Panc1 (cell line): ENCODE data around the gene ABCC8. TPM values are rescaled to one million over a fixed set of nuclear protein-coding genes. Genes with fewer than 3 reads are reported as not detected.
A peak's percentile ranks its signal among the peaks of the same experiment; 100 is the strongest.

Source experiments
- ATAC-seq: fragments of 200-7000 bp; cut with Tn5 transposase; 2 replicates; pipeline ENCODE4 v1.9.1; 2020; ENCODE audit warnings: mild to moderate bottlenecking, moderate library complexity
- BruUV-seq: library from RNA; stranded (reverse); fragments of 400-500 nt; replicated peaks from 2 replicates; lab custom pipeline; 2021; lab: Mats Ljungman, UMichigan
- CTCF ChIA-PET: fragments of 300-600 bp; sonication (Branson Sonifier 250); formaldehyde crosslinking; loops from one replicate; lab custom pipeline; 2022; ENCODE audit warnings: antibody characterized with exemption; lab: Charles Lee
- POLR2A ChIA-PET: fragments of 300-600 bp; sonication (Branson Sonifier 250); formaldehyde crosslinking; loops from one replicate; lab custom pipeline; 2022; ENCODE audit warnings: antibody characterized with exemption; lab: Charles Lee
- DNase-seq: peaks from one replicate; pipeline ENCODE4 v3.0.0-alpha.2; 2010; ENCODE audit warnings: low read depth, low spot score
- H3K27ac ChIP-seq: 2 replicates; pipeline ENCODE4 v1.5.1; 2011; ENCODE audit warnings: mild to moderate bottlenecking, low read length, inconsistent platforms
- H3K27me3 ChIP-seq: fragments of 200-500 bp; sonication (Bioruptor generic); 2 replicates; pipeline ENCODE4 v1.6.0; 2014; ENCODE audit warnings: low read length, inconsistent platforms; ENCODE audit not compliant: control insufficient read depth, insufficient read depth
- H3K36me3 ChIP-seq: fragments of 200-500 bp; sonication (Bioruptor generic); 2 replicates; pipeline ENCODE4 v1.5.1; 2014; ENCODE audit warnings: inconsistent platforms, mild to moderate bottlenecking, low read length, moderate library complexity; ENCODE audit not compliant: control insufficient read depth, insufficient read depth
- H3K4me1 ChIP-seq: 2 replicates; pipeline ENCODE4 v1.5.1; 2011; ENCODE audit warnings: inconsistent platforms, mild to moderate bottlenecking, low read length, moderate library complexity; ENCODE audit not compliant: control insufficient read depth, insufficient read depth
- H3K4me3 ChIP-seq, 2 experiments: 2 replicates each; pipeline ENCODE4 v1.5.1; 2011 to 2012; ENCODE audit warnings: low read depth in 2 of 2, low read length in 2 of 2, mild to moderate bottlenecking in 2 of 2, inconsistent platforms in 1 of 2, moderate library complexity in 1 of 2
- H3K9me3 ChIP-seq: fragments of 200-500 bp; sonication (Bioruptor generic); 2 replicates; pipeline ENCODE4 v1.5.1; 2014; ENCODE audit warnings: low read depth, mild to moderate bottlenecking, inconsistent platforms, low read length, moderate library complexity; ENCODE audit not compliant: control insufficient read depth, insufficient read depth
- CTCF ChIP-seq: fragments of 450-650 bp; IDR thresholded peaks from 2 replicates; pipeline ENCODE4 v1.5.1; 2017; ENCODE audit warnings: mild to moderate bottlenecking
- POLR2AphosphoS5 ChIP-seq: IDR thresholded peaks from 2 replicates; pipeline ENCODE4 v1.6.1; 2012; ENCODE audit warnings: mild to moderate bottlenecking, low read depth, low read length, moderate library complexity
- REST ChIP-seq, 2 experiments: IDR thresholded peaks; 2 replicates each; pipeline ENCODE4 v1.6.1; 2011 to 2012; ENCODE audit warnings: low read depth in 2 of 2, control low read depth in 1 of 2, low read length in 1 of 2, mild to moderate bottlenecking in 1 of 2, moderate library complexity in 1 of 2; ENCODE audit not compliant: insufficient read depth in 1 of 2
- SIN3A ChIP-seq: IDR thresholded peaks from 2 replicates; pipeline ENCODE4 v1.6.1; 2012; ENCODE audit warnings: low read depth, mild to moderate bottlenecking, low read length, moderate library complexity, borderline replicate concordance; ENCODE audit not compliant: insufficient read depth
- TCF7L2 ChIP-seq: IDR thresholded peaks from 2 replicates; pipeline ENCODE4 v1.6.1; 2011; ENCODE audit warnings: mild to moderate bottlenecking, low read depth, low read length, inconsistent platforms
- in situ Hi-C: cut with HindIII; loops from 2 replicates; pipeline ENCODE4 v1.10.0; 2016; ENCODE audit warnings: low sequenced_read_pairs, low pct_unique_long_range_greater_than_20kb
- intact Hi-C: fragments of 100-400 bp; cut with micrococcal nuclease; formaldehyde crosslinking; loops from one replicate; pipeline ENCODE4 v1.10.0; 2022; ENCODE audit not compliant: unreplicated experiment
- total RNA-seq: library from RNA; stranded (reverse); gene quantifications from one replicate; pipeline ENCODE4 v1.2.1, GENCODE V29; 2021; ENCODE audit not compliant: unreplicated experiment

The ABCC8 gene
- total RNA-seq, 1 experiment from 2014 or later: 0.18 TPM

- Histone ChIP-seq H3K36me3 (no peaks in the 10 kb centered on the region; the same call in 1 of the 2 replicates), H3K27me3 (no peaks in the 10 kb centered on the region), H3K4me3 (no peak overlapping the region), H3K27ac (no peak overlapping the region), H3K9me3 (no peaks in the 10 kb centered on the region), H3K4me1 (no peaks in the 10 kb centered on the region)
- TF ChIP-seq POLR2AphosphoS5: no peak
- ATAC-seq (no peak), DNase-seq (no peak)
- no TSS peak for BruUV-seq
- intact Hi-C loops (no loop called here), in situ Hi-C loops (no loop called here)
- ChIA-PET CTCF (no interaction called here), POLR2A (no interaction called here)
Measured at GRCh38 chr11:17387811-17388210, 88.8 kb downstream of the ABCC8 start.

GRCh38 chr11:17387254-17387653 lies 89.4 kb downstream of the ABCC8 start:
- TF ChIP-seq CTCF: no peak
- no peak for TF ChIP-seq POLR2AphosphoS5
- no peak for TF ChIP-seq REST (IDR thresholded peaks at IDR 0.05; ENCODE audit: insufficient read depth in 1 of 2, low read depth in 2 of 2, low read length in 1 of 2)
- no peak for TF ChIP-seq SIN3A
- TF ChIP-seq TCF7L2: no peak
- Histone ChIP-seq H3K4me1 (no peaks in the 10 kb centered on the region), H3K27ac (no peak overlapping the region), H3K9me3 (no peaks in the 10 kb centered on the region), H3K36me3 (no peaks in the 10 kb centered on the region; the same call in 1 of the 2 replicates), H3K27me3 (no peaks in the 10 kb centered on the region), H3K4me3 (no peak overlapping the region)
- ATAC-seq: no peak
- in situ Hi-C loops: no loop called here
- intact Hi-C loops: no loop called here
- ChIA-PET CTCF (interaction anchor here (0.6 to 1.2 kb wide), 5 partner anchors 24 to 141 kb away, joined by 3 to 5 read pairs (median 3); no protein-coding TSS in a partner anchor), POLR2A (no interaction called here)
- no peak for DNase-seq
- no TSS peak for BruUV-seq

- intact Hi-C loops (no loop called here), in situ Hi-C loops (no loop called here)
- no peaks in the 10 kb centered on the region; the same call in 1 of the 2 replicates for H3K36me3 ChIP-seq
- ATAC-seq: peak; percentile 73
- no peak for DNase-seq
- H3K4me3 ChIP-seq: no peak overlapping the region
- POLR2A ChIA-PET: no interaction called here
- no peaks in the 10 kb centered on the region for H3K27me3 ChIP-seq
- CTCF ChIA-PET: interaction anchor here (0.6 to 1.2 kb wide), 5 partner anchors 23 to 142 kb away, joined by 3 to 5 read pairs (median 3); no protein-coding TSS in a partner anchor
- BruUV-seq: no TSS peak
- H3K9me3 ChIP-seq: no peaks in the 10 kb centered on the region
- H3K27ac ChIP-seq: no peak overlapping the region
- TF ChIP-seq TCF7L2 (no peak), CTCF (peak; percentile 84)
- H3K4me1 ChIP-seq: no peaks in the 10 kb centered on the region
Measured at GRCh38 chr11:17386331-17387084, 90.1 kb downstream of the ABCC8 start.
